ENCODE data around the gene TTC22.

The TTC22 gene

DNA sequence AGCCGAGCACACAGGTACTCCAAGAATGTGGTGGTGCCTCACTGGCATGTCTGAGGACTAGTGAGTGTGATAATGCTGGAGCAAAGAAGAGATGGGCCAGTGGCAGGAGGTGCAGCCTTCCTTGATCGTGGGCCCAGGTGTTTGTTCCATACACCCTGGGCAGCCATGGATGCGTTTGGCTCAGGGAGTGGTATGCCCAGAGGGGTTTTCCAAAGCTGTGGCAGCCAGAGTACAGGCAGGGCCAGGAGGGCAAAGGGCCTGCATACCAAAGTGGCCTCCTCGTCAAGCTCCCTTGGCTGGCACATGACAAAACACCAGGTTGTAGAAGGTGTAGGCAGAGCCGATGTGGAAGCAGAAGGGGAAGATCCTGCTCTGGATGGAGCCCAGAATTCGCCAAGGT is 55.8 kb downstream of the TTC22 start:
- DNase-seq: no peak

DNA sequence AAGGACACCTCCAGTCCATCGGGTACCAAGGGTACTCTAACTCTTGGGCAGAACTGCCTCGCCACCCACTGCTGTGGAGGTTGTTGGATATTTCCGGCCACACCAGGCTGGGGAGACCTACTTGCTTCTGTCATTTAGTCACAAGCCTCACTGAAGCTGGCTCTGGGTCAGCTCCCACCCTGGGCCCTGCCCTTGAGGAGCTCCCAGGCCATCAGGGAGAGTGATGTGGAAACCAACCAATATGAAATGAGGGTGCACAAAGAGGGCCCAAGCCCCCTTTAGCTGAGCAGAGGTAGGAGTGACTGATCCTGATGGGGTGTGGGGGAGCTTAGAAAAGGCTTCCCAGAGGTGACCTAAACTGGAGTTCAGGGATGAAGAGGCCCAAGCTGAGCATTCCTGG is 56.4 kb downstream of the TTC22 start:
- no peak for DNase-seq

DNA sequence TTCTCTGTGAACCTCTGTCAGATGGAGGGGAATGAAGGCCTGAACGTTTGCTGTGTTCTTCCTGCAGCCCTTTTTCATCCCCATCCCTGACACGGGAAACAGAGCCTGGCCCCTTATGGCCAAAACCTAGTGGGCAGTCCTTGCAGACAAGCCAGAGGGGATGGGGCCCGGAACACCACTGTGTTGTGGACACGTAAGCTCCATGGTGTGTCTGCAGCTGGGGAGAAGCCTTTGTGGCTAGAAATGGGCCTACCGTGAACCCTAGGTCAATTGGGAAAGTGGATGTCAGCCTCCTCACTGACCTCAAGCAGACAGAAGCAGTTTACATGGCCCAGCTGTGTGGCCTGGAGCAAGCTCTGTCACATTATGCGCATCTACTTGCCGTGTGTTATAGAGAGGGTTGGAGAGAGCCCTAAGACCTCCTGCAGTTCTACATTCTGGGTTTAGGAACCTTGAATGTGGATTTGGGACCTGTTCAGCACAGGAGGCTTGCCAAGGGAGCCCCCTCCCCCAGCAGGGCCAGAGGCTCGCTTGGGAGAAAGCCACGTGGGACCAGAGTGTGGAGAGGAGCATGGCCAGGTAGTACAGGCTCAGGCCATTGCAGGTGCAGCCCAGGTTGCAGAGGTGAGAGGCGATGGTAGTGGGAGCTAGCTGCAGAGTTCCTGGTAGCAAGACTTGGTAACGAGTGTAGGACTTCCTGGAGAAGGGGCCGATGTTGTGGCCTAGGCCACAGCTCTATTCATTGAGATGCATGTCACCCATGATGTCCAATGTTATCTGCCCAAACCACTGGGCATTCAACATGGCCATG is 57.5 kb downstream of the TTC22 start:
- DNase-seq: no peak

DNA sequence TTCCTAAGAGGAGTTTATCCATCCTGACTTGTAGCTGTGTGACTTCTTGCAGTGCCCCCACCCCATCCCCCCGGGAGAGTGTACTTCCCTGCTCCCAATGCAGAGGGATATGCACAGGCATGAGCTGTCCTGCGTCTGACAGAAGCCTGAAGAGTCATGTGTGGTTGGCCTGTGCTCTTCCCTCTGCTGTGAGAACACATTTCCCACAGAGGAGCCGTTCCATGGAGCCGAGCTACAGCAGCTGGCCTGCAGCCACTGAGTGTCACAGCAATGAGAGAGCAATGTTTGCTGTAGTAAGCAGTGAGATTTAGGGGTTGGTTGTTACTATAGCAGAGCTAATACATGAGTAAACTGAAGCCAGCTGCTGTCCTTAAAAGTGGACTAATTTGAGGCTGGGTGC is 58.8 kb downstream of the TTC22 start:
- no peak for DNase-seq

DNA sequence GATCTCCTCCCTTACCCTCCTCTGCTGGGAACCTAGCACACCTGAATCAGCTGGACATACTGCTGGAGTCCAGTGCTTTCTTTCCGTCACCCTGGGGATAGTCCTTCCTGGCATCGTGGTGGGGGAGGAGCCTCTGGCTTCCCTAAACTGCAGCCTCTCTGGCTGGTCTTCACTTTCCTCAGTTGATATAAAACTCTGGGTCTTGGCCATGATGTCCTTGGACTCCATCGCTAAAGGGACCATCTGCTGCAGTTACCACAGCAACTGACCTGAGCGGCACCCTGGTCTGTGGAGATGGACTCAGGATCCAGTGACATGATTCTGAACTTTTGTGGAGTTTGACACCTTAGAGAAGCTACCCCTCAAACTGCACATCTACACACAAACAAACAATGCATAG is 59.6 kb downstream of the TTC22 start:
- DNase-seq: no peak

DNA sequence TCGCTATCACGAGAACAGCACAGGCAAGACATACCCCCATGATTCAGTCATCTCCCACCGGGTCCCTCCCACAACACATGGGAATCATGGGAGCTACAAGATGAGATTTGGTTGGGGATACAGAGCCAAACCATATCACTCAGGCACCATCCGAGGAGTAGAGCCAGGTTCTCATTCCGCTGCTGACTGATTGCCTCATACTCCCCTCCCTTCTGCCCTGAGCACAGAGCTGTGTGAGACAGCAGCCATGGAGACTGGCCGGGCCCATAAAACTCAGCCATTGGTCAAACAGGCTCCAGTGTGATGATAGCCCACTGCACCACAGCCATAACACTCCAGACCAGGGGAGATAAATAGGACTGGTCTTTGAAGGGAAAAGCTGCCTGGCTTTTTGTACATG is 62.9 kb downstream of the TTC22 start:
- DNase-seq: no peak

DNA sequence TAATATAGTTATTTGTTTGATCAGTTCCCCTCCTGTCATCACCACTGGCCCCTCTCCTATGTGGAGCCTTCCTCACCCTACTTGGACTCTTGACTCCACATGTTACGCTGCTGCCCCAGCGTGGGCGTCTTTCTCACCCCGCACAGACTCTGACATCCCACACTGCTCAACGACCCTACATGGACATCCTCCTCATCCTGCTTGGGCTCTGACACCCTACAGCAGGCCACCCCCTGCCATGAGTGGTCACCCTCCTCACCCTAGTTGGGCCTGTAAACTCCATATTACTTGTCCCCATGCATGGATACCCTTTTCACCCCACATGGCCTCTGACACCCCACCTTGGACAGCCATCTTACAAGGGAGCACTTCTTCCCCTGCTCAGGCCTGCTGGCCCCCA is 64.4 kb downstream of the TTC22 start:
- no peak for DNase-seq

Data from NCI-H187 treated with DMSO at 0.1 percent for 48 hours (cell line).